Esophagus muscularis mucosa (tissue), 4 donors: ENCODE results near the gene JSRP1.

Experiments used
- EP300 ChIP-seq: sonication (generic); formaldehyde crosslinking; IDR thresholded peaks from one replicate; pipeline ENCODE4 v1.6.1; 2017; ENCODE audit warnings: antibody characterized with exemption
- POLR2A ChIP-seq: fragments of 450-650 bp; IDR thresholded peaks from one replicate; pipeline ENCODE4 v1.6.1; 2017; ENCODE audit warnings: antibody characterized with exemption, moderate library complexity, mild to moderate bottlenecking, low read depth
- TF ChIP-seq, protein P1 (sequence below), 3 experiments: fragments of 200-600 bp in 2 of 3; fragments of 450-650 bp in 1 of 3; sonication (generic) in 2 of 3; IDR thresholded peaks; one replicate each; pipeline ENCODE4 v1.5.1; 2017 to 2019; ENCODE audit warnings: antibody characterized with exemption in 3 of 3, mild to moderate bottlenecking in 2 of 3, moderate library complexity in 1 of 3

DNA sequence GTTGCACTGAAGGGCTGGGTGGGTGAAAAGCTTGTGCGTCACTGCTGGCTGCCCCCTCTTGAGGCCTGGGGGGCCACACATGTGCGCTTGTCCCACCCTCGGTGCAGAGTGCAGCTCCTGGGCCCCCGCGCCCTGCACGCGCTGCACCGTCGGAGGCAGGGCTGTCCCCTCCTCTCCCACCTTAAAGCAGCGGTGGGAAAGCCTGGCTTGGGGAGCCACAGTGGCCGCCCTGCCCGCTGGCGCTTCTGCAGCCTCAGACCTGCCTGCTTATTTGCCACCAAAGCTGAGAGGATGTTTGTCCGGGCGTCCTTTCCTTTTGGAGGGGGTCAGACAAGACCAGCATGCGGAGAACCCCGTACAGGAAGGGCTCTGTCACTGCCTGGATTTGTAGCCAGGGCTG lies 46.8 kb downstream of the JSRP1 start:
- TF ChIP-seq, protein P1, sequence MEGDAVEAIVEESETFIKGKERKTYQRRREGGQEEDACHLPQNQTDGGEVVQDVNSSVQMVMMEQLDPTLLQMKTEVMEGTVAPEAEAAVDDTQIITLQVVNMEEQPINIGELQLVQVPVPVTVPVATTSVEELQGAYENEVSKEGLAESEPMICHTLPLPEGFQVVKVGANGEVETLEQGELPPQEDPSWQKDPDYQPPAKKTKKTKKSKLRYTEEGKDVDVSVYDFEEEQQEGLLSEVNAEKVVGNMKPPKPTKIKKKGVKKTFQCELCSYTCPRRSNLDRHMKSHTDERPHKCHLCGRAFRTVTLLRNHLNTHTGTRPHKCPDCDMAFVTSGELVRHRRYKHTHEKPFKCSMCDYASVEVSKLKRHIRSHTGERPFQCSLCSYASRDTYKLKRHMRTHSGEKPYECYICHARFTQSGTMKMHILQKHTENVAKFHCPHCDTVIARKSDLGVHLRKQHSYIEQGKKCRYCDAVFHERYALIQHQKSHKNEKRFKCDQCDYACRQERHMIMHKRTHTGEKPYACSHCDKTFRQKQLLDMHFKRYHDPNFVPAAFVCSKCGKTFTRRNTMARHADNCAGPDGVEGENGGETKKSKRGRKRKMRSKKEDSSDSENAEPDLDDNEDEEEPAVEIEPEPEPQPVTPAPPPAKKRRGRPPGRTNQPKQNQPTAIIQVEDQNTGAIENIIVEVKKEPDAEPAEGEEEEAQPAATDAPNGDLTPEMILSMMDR (IDR thresholded peaks at IDR 0.05), result no peak
- TF ChIP-seq EP300 (no peak), POLR2A (no peak)
